Prostate gland (tissue), 2 donors: ENCODE measurements around the gene RPS6KA2.

Experiments
- CTCF ChIP-seq, 4 experiments: fragments of 200-600 bp in 2 of 4; fragments of 450-650 bp in 2 of 4; sonication (generic) in 2 of 4; IDR thresholded peaks; 1 replicate in 3 of 4; 2 replicates in 1 of 4; pipeline ENCODE4 v1.5.1; 2016 to 2019; ENCODE audit warnings: antibody characterized with exemption in 4 of 4, mild to moderate bottlenecking in 2 of 4, moderate library complexity in 2 of 4
- POLR2A ChIP-seq: fragments of 450-650 bp; IDR thresholded peaks from one replicate; pipeline ENCODE4 v1.6.1; 2016; ENCODE audit warnings: antibody characterized with exemption, mild to moderate bottlenecking
- POLR2AphosphoS5 ChIP-seq: sonication (generic); formaldehyde crosslinking; IDR thresholded peaks from one replicate; pipeline ENCODE4 v1.6.1; 2017; ENCODE audit warnings: antibody characterized with exemption

GRCh38 chr6:166575205-166575604 is 51.8 kb downstream of the RPS6KA2 start:
- TF ChIP-seq CTCF (IDR thresholded peaks at IDR 0.05): no peak
- no peak for TF ChIP-seq POLR2AphosphoS5
- no peak for TF ChIP-seq POLR2A
